Measurements from ENCODE around the gene PRKCA. TPM values are rescaled to one million over a fixed set of nuclear protein-coding genes. Genes with fewer than 3 reads are reported as not detected.
"Not testable (repeated sequence)": the region's sequence is repeated elsewhere in the genome, so short reads cannot be mapped to it uniquely, and the experiment has no call there.

The PRKCA gene
- total RNA-seq, 4 donors from 2014 or later, result 9.8 to 25.6 (median 12.2) TPM

DNA sequence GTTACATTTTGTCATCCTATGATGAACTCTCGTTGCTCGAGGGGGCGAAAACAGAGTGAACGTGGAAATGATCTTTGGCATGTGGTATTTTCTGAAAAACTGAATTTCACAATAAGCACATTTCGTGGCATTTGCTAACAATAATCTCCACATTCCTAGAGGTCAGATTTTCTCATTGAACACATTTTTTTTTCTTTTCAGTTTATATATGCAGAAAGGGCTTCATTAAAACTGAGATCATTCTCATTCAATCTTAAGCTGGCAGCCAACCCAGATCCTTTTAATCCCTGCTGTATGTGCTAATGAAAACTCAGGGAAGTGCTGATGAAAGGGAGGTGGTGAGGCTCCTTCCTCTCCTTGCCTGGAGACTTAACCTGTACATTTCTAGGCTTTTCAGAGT, 52.6 kb downstream of the PRKCA start:
- no peak for DNase-seq (ENCODE audit: low spot score in 2 of 2)
- H3K4me3 ChIP-seq, result no peak overlapping the region
- peaks cover 5% of the 10 kb centered on the region for H3K4me1 ChIP-seq
- TF ChIP-seq POLR2AphosphoS5 (IDR thresholded peaks at IDR 0.05), result no peak
- TF ChIP-seq, protein P1, sequence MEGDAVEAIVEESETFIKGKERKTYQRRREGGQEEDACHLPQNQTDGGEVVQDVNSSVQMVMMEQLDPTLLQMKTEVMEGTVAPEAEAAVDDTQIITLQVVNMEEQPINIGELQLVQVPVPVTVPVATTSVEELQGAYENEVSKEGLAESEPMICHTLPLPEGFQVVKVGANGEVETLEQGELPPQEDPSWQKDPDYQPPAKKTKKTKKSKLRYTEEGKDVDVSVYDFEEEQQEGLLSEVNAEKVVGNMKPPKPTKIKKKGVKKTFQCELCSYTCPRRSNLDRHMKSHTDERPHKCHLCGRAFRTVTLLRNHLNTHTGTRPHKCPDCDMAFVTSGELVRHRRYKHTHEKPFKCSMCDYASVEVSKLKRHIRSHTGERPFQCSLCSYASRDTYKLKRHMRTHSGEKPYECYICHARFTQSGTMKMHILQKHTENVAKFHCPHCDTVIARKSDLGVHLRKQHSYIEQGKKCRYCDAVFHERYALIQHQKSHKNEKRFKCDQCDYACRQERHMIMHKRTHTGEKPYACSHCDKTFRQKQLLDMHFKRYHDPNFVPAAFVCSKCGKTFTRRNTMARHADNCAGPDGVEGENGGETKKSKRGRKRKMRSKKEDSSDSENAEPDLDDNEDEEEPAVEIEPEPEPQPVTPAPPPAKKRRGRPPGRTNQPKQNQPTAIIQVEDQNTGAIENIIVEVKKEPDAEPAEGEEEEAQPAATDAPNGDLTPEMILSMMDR (IDR thresholded peaks at IDR 0.05), result no peak
- no peak for TF ChIP-seq POLR2A (IDR thresholded peaks at IDR 0.05)
- no peak for TF ChIP-seq EP300 (IDR thresholded peaks at IDR 0.05)
- H3K36me3 ChIP-seq, result no peaks in the 10 kb centered on the region
- no peaks in the 10 kb centered on the region for H3K27me3 ChIP-seq
- 60% methylated on average over 5 of the region's 5 CpGs for WGBS
- no peak overlapping the region for H3K27ac ChIP-seq
- H3K9me3 ChIP-seq, result no peaks in the 10 kb centered on the region

DNA sequence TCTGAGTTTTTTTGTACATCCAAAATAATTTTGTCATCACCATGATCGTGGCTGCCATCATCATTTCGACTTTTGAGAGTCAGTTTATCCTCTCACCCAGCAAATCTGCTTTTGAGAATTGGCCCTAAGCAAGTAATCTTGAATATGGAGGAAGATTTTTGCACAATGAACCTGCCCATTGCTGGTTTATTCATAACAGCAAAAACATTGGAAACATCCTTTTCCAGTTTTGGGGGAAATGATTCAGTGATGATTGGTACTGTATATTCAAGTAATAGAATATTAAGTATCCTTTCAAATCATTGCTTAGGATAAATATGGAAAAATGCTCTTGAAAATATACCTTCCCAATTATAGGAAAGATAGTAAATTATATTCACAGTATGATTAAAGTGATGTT, 53.1 kb downstream of the PRKCA start:
- 82% methylated on average over 2 of the region's 2 CpGs for whole genome bisulfite sequencing
- no peak overlapping the region for H3K27ac ChIP-seq
- H3K27me3 ChIP-seq, result no peaks in the 10 kb centered on the region
- H3K9me3 ChIP-seq, result no peaks in the 10 kb centered on the region
- DNase-seq (ENCODE audit: low spot score in 2 of 2), result no peak
- H3K36me3 ChIP-seq, result no peaks in the 10 kb centered on the region
- no peak for TF ChIP-seq POLR2A (IDR thresholded peaks at IDR 0.05)
- no peak for TF ChIP-seq POLR2AphosphoS5 (IDR thresholded peaks at IDR 0.05)
- TF ChIP-seq, protein P1 (IDR thresholded peaks at IDR 0.05), result no peak
- no peak for TF ChIP-seq EP300 (IDR thresholded peaks at IDR 0.05)
- H3K4me1 ChIP-seq, result peaks cover 5% of the 10 kb centered on the region
- H3K4me3 ChIP-seq, result no peak overlapping the region

DNA sequence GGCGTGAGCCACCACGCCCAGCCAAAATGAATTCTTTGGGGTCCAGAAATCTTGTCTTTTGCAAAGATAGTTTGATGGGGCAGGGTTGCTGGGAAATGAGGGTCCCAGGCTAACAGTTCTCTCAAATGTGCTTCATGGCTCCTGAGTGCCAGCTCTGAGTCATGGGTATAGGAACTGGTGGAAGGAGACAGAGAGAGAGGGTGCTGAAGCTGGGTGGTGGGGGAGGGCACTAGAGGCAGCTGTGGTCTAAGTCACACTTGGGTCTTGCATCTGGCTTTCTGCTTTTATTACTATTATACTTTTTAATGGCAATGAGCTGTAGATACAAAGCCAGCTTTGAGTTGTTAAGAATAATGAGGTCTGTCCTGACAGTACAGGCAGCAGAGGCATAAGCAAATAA, 54.6 kb downstream of the PRKCA start:
- Histone ChIP-seq H3K4me3 (no peak overlapping the region), H3K4me1 (peaks cover 5% of the 10 kb centered on the region), H3K9me3 (no peaks in the 10 kb centered on the region), H3K36me3 (no peaks in the 10 kb centered on the region), H3K27ac (no peak overlapping the region), H3K27me3 (no peaks in the 10 kb centered on the region)
- no peak for DNase-seq (ENCODE audit: low spot score in 2 of 2)
- 90% methylated on average over 2 of the region's 2 CpGs for WGBS
- TF ChIP-seq, protein P1 (IDR thresholded peaks at IDR 0.05), result no peak
- TF ChIP-seq POLR2AphosphoS5 (IDR thresholded peaks at IDR 0.05) (no peak), POLR2A (IDR thresholded peaks at IDR 0.05) (no peak), EP300 (IDR thresholded peaks at IDR 0.05) (no peak)

DNA sequence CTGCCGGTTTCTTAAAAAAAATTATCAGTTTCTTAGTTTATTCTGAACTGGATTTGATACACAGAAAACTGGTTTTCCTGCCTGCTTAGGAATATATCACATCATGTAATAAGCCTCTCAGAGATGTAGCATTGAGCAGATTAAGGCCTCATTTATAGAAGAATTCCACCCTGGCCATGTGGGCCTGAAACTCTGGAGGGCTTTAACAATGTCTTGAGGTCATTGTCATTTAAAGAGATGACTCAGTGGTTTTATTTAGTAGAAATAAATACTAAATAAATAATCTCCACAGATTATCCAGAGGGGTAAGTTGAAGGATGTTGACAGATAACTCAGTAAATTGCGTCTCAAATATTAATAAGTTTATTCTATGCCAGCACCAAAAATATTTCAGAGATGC, 56.9 kb downstream of the PRKCA start:
- Histone ChIP-seq H3K9me3 (no peaks in the 10 kb centered on the region), H3K36me3 (no peaks in the 10 kb centered on the region), H3K4me1 (no peaks in the 10 kb centered on the region), H3K27ac (no peak overlapping the region), H3K27me3 (no peaks in the 10 kb centered on the region), H3K4me3 (no peak overlapping the region)
- no peak for DNase-seq (ENCODE audit: low spot score in 2 of 2)
- WGBS, result 93% methylated on average over 2 of the region's 2 CpGs
- TF ChIP-seq POLR2A (IDR thresholded peaks at IDR 0.05) (no peak), EP300 (IDR thresholded peaks at IDR 0.05) (no peak), POLR2AphosphoS5 (IDR thresholded peaks at IDR 0.05) (no peak)
- TF ChIP-seq, protein P1 (IDR thresholded peaks at IDR 0.05), result no peak

DNA sequence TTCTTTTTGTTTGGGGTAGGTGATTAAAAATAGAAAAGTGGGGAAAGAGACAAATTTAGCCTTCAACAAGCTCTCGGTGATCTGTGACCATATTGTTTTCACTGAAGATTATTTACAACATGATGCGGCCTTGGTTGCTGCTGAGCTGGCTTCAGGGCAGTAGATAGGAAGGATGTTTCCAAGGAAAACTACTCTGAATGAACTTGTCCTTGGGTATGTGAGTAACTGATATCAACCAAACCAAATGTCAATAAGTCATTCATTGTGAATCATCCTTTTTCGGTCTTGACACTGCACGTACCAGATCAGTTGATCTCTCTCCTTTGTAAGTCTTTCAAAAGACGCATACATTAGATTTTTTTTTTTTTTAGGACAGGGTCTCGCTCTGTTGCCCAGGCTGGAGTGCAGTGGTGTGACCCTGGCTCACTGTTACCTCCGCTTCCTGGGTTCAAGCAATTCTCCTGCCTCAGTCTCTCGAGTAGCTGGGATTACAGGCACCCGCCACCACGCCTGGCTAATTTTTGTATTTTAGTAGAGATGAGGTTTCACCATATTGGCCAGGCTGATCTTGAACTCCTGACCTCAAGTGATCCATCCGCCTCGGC, 58.6 kb downstream of the PRKCA start:
- H3K27ac ChIP-seq, result not testable (repeated sequence)

DNA sequence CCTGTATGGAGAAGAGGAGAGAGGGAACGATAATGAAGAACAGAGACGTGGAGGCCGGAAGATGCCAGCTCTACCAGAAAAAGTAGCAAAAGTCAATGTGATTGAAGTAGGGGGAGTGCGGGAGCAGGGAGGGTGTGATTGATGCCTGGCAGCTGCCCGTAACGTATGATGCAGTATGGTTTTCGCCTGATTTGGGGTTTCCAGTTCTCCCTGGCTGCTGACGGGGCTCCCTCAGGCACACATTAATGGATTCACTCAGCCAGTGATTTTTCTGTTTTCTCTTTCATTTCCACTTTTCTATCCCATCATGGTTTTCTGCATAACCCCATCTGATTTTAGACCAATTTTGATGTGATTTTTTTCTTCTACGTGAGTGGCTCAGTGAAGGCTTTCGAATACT, 62.1 kb downstream of the PRKCA start:
- Histone ChIP-seq H3K4me3 (no peak overlapping the region), H3K4me1 (no peaks in the 10 kb centered on the region), H3K27me3 (no peaks in the 10 kb centered on the region), H3K9me3 (no peaks in the 10 kb centered on the region), H3K36me3 (no peaks in the 10 kb centered on the region), H3K27ac (no peak overlapping the region)
- WGBS, result 92% methylated on average over 10 of the region's 10 CpGs
- no peak for DNase-seq (ENCODE audit: low spot score in 2 of 2)
- TF ChIP-seq POLR2AphosphoS5 (IDR thresholded peaks at IDR 0.05) (no peak), EP300 (IDR thresholded peaks at IDR 0.05) (no peak), POLR2A (IDR thresholded peaks at IDR 0.05) (no peak)
- TF ChIP-seq, protein P1 (IDR thresholded peaks at IDR 0.05), result no peak

More for the DNA sequence above, 58.6 kb downstream of the PRKCA start:
- not testable (repeated sequence) for DNase-seq (ENCODE audit: low spot score in 2 of 2); H3K36me3 ChIP-seq; H3K27me3 ChIP-seq; H3K4me1 ChIP-seq; H3K9me3 ChIP-seq; H3K4me3 ChIP-seq
- WGBS, result 91% methylated on average over 12 of the region's 12 CpGs

Data from suprapubic skin (tissue), 4 donors.